ENCODE results near the gene SLC1A2. TPM values are rescaled to one million over a fixed set of nuclear protein-coding genes. Genes with fewer than 3 reads are reported as not detected.

SLC1A2 gene
- total and polyA plus RNA-seq, 2 experiments from 2014 or later = 0.70 to 2.8 TPM

DNA sequence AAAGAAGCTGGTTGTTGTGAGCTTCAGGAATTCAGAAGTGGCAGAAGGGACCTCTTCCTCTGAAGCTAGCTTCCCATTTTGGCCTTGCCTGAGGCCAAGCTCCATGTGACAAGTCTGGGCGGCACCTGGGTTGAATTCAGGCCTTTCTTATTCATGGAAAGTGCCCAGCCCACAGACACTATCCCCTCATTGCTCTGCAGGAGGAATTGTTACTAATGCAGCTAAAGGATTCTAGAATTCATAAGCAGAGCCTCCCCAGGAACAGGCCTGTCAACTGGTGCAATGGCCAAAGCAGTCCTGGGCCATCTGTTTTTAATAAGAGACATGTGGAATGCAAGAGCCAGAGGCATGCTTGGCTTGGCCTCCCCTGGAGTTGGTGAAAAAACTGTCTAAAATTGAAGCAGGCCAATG, 71.4 kb downstream of the SLC1A2 start:
- no peak for ATAC-seq
- H3K4me3 Mint-ChIP-seq = no peak overlapping the region

DNA sequence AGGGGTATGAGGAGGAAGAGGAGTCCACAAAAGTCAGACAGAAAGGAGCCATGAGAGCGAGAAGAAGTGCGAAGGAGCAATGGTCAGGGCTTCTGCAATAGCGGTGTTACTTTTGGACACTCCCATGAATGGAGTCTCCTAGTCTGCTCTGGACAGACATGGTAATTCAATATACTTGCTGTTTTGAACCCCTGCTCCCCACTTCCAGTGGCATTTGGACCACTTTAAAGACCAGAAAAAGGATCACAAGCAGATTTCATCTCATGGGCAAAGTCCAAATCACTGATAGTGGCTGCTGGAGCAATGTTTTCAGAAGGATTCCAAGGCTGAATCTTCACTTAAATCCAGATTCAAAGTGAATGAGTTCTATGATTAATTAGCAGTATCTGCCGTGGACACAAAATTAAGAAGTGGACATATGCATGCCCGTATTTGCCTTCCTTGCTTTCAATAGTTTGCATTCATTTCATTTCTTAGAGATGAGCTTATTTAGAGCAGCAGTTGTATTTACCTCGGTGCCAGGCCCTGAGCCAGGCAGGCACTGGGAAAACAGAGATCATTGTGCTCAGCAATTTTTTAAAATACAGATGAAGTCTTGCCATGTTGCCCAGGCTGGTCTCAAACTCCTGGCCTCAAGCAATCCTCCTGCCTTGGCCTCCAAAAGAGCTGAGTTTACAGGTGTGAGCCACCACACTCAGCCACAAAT, 72.0 kb downstream of the SLC1A2 start:
- H3K27ac Mint-ChIP-seq = no peak overlapping the region
- no peaks in the 10 kb centered on the region for H3K36me3 Mint-ChIP-seq (ENCODE audit: low read depth)
- H3F3A ChIP-seq (replicated peaks; ENCODE audit: low read depth) = no peaks in the 10 kb centered on the region
- no peaks in the 10 kb centered on the region for H3K4me1 ChIP-seq (ENCODE audit: insufficient read depth)
- no peak for DNase-seq (ENCODE audit: low spot score)
- H3K36me3 ChIP-seq (ENCODE audit: insufficient read depth) = no peaks in the 10 kb centered on the region
- H2AFZ ChIP-seq = no peak overlapping the region
- H3K9me2 ChIP-seq (ENCODE audit: insufficient read depth) = no peaks in the 10 kb centered on the region
- H3K4me1 Mint-ChIP-seq = peaks cover 15% of the 10 kb centered on the region; the same call in 2 of the 3 replicates
- no peak for ATAC-seq
- H3K27me3 Mint-ChIP-seq (ENCODE audit: insufficient read depth, low read depth, poor library complexity) = no peaks in the 10 kb centered on the region
- no peak for TF ChIP-seq POLR2AphosphoS5 (IDR thresholded peaks at IDR 0.05; ENCODE audit: low read depth)
- TF ChIP-seq EZH2 (IDR thresholded peaks at IDR 0.05; ENCODE audit: low read depth, unreplicated experiment) = no peak
- H3K4me3 ChIP-seq = no peak overlapping the region
- no peaks in the 10 kb centered on the region for H3K9me3 Mint-ChIP-seq
- H3K4me2 ChIP-seq = no peak overlapping the region
- no peaks in the 10 kb centered on the region for H3K79me2 ChIP-seq (replicated peaks; ENCODE audit: insufficient read depth)
- H3K27me3 ChIP-seq (ENCODE audit: insufficient read depth) = peaks cover 29% of the 10 kb centered on the region
- no peaks in the 10 kb centered on the region for H4K20me1 ChIP-seq (replicated peaks; ENCODE audit: insufficient read depth)
- no peak overlapping the region for H3K27ac ChIP-seq (ENCODE audit: low read depth)
- H3K4me3 Mint-ChIP-seq = no peak overlapping the region

More for the DNA sequence above, 71.4 kb downstream of the SLC1A2 start:
- H3K27ac ChIP-seq (ENCODE audit: low read depth) = no peak overlapping the region
- no peaks in the 10 kb centered on the region for H3F3A ChIP-seq (replicated peaks; ENCODE audit: low read depth)
- no peaks in the 10 kb centered on the region for H3K36me3 ChIP-seq (ENCODE audit: insufficient read depth)
- H3K36me3 Mint-ChIP-seq (ENCODE audit: low read depth) = no peaks in the 10 kb centered on the region
- TF ChIP-seq JUNB (IDR thresholded peaks at IDR 0.05; ENCODE audit: unreplicated experiment) (no peak), EZH2 (IDR thresholded peaks at IDR 0.05; ENCODE audit: low read depth, unreplicated experiment) (no peak)
- no peaks in the 10 kb centered on the region for H3K9me2 ChIP-seq (ENCODE audit: insufficient read depth)
- peaks cover 29% of the 10 kb centered on the region for H3K27me3 ChIP-seq (ENCODE audit: insufficient read depth)
- no peak overlapping the region for H2AFZ ChIP-seq
- H3K27ac Mint-ChIP-seq = no peak overlapping the region
- DNase-seq (ENCODE audit: low spot score) = no peak
- H3K4me3 ChIP-seq = no peak overlapping the region
- peaks cover 15% of the 10 kb centered on the region; the same call in 2 of the 3 replicates for H3K4me1 Mint-ChIP-seq
- no peaks in the 10 kb centered on the region for H3K79me2 ChIP-seq (replicated peaks; ENCODE audit: insufficient read depth)
- H3K9me3 Mint-ChIP-seq = no peaks in the 10 kb centered on the region
- H4K20me1 ChIP-seq (replicated peaks; ENCODE audit: insufficient read depth) = no peaks in the 10 kb centered on the region
- H3K27me3 Mint-ChIP-seq (ENCODE audit: insufficient read depth, low read depth, poor library complexity) = no peaks in the 10 kb centered on the region
- no peak overlapping the region for H3K4me2 ChIP-seq
- no peaks in the 10 kb centered on the region for H3K4me1 ChIP-seq (ENCODE audit: insufficient read depth)

GRCh38 chr11:35346472-35347156, 72.7 kb downstream of the SLC1A2 start:
- Histone ChIP-seq H4K20me1 (replicated peaks; ENCODE audit: insufficient read depth) (no peaks in the 10 kb centered on the region), H3K27me3 (ENCODE audit: insufficient read depth) (peaks cover 29% of the 10 kb centered on the region), H3K27ac (ENCODE audit: low read depth) (no peak overlapping the region), H3K4me1 (ENCODE audit: insufficient read depth) (no peaks in the 10 kb centered on the region), H3F3A (replicated peaks; ENCODE audit: low read depth) (no peaks in the 10 kb centered on the region), H3K4me3 (no peak overlapping the region), H3K4me2 (no peak overlapping the region), H3K9me2 (ENCODE audit: insufficient read depth) (no peaks in the 10 kb centered on the region), H3K79me2 (replicated peaks; ENCODE audit: insufficient read depth) (no peaks in the 10 kb centered on the region), H2AFZ (no peak overlapping the region), H3K36me3 (ENCODE audit: insufficient read depth) (no peaks in the 10 kb centered on the region)
- H3K4me1 Mint-ChIP-seq = peaks cover 15% of the 10 kb centered on the region; the same call in 2 of the 3 replicates
- H3K36me3 Mint-ChIP-seq (ENCODE audit: low read depth) = no peaks in the 10 kb centered on the region
- DNase-seq (ENCODE audit: low spot score) = no peak
- no peak for TF ChIP-seq ZNF114 (CRISPR knock-in tag; IDR thresholded peaks at IDR 0.05)
- no peak for ATAC-seq
- no peaks in the 10 kb centered on the region for H3K9me3 Mint-ChIP-seq
- no peak overlapping the region for H3K4me3 Mint-ChIP-seq
- peaks cover 2% of the 10 kb centered on the region for H3K27me3 Mint-ChIP-seq (ENCODE audit: insufficient read depth, low read depth, poor library complexity)
- H3K27ac Mint-ChIP-seq = no peak overlapping the region

Measured in GM23338 (cell line).